Measurements from ENCODE around the gene GPR89B.
A peak's percentile ranks its signal among the peaks of the same experiment; 100 is the strongest.
"Not testable (repeated sequence)": the region's sequence is repeated elsewhere in the genome, so short reads cannot be mapped to it uniquely, and the experiment has no call there.

Gene GPR89B

DNA sequence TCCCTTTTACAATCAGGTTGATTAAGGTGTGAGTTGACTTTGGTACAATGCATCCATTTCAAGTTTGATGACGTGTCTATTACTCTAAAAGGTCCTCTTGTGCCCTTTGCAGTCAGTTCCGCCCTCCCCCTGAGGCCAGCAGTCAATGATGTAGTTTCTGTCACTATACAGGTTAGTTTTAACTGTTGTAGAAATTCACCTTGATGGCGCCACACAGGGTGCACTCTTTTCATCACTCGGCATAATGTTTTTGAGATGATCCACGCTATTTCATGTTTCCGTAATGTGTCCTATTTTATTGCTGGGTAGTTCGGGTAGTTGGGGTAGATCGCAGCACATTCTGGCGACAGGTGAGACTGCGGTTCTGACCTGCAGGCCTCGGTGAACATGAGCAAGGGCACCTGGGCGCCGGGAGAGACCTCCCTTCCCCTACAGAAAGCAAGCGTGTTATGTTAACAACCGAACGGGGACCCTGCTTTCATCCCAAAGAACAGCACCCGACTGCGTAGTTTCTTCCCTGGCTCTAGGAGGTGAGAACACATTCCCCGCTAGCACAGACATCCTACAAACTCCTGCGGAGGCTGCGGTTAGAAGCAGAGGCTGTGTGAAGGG lies 109.7 kb downstream of the GPR89B start:
- not testable (repeated sequence) for DNase-seq

DNA sequence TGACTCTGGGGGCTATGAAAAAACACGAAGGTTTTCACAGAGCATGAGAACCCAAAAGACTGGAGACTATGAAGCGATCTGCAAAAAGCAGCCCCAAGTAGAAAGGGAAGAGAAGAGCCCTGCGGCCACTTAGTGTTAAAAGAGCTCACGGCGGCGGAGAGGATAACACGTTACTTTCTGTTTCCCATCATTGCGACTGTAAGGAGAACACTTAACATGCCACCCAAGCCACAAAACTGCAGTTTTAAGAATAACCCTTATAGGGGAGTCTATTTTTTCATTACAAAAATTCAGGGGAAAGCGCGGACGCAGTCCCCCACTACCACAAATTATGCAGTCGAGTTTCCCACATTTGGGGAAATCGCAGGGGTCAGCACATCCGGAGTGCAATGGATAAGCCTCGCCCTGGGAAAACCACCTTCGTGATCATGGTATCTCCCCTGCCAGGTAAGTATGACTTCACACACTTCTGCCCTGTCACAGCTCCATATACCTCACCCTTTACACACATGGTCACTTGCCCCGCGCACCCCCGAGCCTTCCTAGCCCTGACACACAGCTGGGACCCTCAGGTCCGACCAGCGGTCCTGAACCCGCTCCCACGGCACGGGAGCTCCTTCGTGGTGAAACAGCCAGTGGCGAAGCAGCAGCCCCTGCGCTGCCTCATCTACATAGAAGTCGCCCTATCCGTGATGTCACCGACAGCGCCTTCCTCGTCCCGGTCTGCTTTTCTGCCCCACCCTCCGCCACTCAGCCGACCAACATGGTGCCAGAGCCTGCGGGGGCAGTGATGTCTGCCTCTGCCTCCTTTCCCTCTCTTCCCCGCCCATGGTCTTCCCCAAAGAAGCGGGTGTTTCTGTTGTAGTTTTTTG lies 110.5 kb downstream of the GPR89B start:
- peak; percentile 62 for DNase-seq

Measured in activated effector memory CD4-positive, alpha-beta T cell treated with Interleukin-2 at 50 U/mL for 16 hours (primary cell).